ENCODE measurements around the gene SELENOH.
A peak's percentile ranks its signal among the peaks of the same experiment; 100 is the strongest.

Gene SELENOH

DNA sequence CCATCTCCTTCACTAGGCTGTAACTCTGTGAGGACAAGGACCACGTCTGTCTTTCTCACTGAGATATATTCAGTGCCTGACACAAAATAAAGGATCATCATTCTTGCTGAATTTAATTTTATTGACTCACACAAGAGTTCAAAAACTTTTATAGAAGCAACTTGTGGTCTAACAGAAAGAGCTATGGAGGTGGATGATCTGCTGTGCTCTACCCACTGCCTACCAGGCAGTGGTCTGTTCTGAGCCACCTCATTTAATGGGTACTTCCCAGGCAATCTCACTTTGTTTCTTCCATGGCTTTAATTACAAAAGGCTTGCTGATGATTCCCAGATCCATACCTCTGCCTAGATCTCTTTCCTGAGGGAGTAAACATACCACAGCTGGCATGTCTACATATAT, 5.6 kb downstream of the SELENOH start:
- DNase-seq (ENCODE audit: low spot score) = no peak

GRCh38 chr11:57751176-57751575, 9.9 kb downstream of the SELENOH start:
- DNase-seq (ENCODE audit: low spot score) = no peak

DNA sequence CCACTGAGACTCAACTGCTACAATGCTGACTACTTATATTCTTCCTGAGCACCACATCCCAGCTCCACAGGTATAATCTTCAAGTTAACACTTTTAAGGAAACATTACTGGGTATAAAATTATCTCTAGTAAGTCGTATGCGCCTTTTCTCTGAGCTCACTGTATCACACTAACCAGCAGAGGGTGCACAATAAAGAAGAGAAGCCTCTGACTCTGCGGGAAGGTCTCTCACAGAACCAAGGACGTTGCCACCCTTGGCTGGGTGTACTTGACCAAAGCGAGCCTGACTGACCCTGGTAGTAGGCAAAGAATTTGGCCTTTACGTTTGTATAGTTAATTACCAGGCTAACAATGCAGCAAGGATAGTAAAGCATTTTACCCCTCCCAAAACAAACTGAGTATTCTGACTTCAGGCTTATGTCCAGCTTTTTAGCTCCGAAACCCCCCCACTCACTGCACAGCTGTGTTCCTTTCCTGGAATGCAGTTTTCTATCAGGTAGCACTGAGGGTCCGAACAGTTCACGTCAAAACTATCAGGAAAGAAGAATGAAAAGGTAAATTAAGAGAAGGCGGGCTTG, 10.5 kb downstream of the SELENOH start, which contains the start of gene BTBD18:
Gene BTBD18, minus strand, starts transcription at position 144 of the 578 bp plus-strand sequence. CDS start 631 bp downstream, outside the sequence.
- DNase-seq (ENCODE audit: low spot score) = peak; percentile 8

DNA sequence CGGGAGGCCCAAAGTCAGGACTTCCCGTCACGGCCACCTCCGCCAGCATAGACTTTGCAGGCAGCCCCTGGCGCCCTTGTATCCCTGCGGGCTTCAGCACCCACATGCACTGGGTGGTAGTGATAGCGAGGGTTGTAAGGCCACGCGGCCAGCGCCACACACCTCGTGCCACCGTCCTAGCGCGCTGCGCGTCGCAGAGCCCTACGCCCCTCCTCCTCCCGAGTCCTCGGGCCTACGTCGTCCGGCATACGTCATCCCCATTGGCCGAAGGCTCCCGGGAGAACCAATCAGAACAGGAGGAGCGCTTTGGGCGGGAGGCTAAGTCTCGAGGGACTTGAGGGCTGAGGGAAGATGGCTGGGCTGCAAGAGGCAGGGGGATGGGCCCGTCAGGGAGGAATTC, 11.7 kb downstream of the SELENOH start:
- DNase-seq (ENCODE audit: low spot score) = no peak

- no peak for DNase-seq (ENCODE audit: low spot score)
Measured at GRCh38 chr11:57758174-57758573, 16.9 kb downstream of the SELENOH start.

DNA sequence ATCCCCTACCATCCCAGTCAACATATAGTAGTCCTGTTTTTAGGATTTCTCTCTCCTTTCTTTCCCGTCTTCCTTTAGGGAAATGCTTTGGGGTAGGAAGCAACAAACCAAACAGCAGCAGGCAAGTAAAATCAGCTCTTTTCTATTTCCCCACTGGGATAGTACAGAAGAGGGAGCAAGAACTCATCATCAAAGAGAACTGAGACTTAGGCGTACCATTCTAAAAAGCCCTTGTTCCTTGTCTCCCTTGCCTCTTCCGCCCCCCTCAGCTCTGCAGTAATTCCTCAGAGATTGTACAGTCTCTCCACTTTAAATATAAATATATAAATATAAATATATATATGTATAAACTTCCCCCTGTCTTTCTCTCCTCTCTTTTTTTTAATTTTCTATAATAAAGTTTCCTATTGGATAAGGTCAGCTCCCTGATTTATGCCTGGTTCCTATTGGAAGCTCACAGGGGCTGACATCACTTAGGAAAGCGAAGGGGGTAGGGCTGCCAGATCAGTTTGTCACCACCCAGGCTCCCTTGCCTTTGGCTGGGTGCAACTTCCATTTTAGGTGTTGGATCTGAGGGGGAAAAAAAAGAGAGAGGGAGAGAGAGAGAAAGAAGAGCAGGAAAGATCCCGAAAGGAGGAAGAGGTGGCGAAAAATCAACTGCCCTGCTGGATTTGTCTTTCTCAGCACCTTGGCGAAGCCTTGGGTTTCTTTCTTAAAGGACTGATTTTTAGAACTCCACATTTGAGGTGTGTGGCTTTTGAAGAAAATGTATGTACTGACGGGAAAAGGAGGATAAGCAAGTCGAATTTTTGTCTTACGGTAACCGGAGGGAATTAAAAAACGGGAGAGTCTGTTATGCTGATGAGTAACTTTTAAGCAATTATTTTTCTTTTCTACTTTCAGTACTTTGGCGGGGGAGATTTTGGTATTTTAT, 20.3 kb downstream of the SELENOH start, which contains the start of gene CTNND1:
Gene CTNND1, plus strand, starts transcription at position 502 of the 934 bp plus-strand sequence. CDS start 29,677 bp downstream, outside the sequence.
- no peak for DNase-seq (ENCODE audit: low spot score)

- no peak for DNase-seq (ENCODE audit: low spot score)
Measured at GRCh38 chr11:57762235-57762861, 21.1 kb downstream of the SELENOH start.

DNA sequence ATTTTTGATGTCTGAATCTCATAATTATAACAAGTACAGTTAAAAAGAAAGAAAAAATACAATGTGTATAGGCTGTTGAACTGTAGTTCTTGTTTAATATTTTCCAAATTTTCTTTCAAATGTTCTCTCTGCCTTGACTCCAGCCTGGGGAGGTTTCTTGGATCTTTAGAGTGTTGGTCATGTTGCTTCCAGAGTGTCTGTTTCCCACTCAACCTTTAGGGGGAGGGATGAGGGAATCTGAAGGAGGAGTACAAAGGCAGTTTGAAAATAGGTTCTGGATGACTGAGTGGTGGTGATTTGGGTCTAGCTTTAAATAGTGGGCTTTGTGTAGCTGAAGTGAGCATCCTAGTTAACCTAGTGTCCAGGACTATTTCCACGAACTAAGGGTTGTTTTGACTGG, 22.3 kb downstream of the SELENOH start:
- DNase-seq (ENCODE audit: low spot score) = no peak

DNA sequence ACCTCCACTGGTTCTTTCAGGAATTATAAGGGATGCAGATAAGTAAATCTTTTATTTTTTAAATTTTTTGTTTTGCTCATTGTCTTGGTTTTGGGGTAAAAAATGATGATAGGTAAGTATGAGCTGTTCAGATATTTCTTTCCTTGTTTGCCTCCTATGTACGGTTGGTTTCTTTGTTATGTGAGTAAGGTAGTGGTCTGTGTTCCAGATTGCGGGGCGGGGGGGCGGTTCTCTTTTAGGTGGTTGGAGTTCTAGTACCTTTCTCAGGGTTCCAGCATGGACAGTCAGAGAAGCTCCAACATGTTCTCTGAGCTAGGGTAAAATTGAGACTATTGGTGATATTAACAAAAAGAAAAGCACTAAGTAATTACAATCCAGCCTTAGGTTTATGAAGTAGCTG, 22.7 kb downstream of the SELENOH start:
- DNase-seq (ENCODE audit: low spot score) = no peak

GRCh38 chr11:57764566-57764965, 23.3 kb downstream of the SELENOH start:
- DNase-seq (ENCODE audit: low spot score) = no peak

GRCh38 chr11:57764972-57765371, 23.7 kb downstream of the SELENOH start:
- no peak for DNase-seq (ENCODE audit: low spot score)

DNA sequence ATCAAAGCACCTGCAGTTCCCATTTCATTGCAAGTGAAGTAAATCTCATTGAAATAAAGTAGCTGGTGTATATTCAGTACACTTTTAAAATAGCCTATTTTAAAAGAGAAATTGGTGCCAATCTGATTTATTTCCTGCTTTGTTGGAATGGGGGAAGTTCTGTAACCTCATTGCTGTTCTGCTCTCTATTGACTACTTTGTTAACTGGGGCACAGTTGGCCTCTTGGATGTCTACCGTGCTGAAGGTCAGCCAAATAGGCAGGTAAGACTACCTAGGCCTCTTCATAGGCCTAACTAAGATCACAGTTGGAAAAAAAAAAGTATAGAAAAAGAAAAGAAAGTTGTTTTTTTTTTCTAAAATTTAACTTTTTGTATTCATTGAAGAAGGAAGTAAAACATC, 29.5 kb downstream of the SELENOH start:
- no peak for DNase-seq (ENCODE audit: low spot score)

DNA sequence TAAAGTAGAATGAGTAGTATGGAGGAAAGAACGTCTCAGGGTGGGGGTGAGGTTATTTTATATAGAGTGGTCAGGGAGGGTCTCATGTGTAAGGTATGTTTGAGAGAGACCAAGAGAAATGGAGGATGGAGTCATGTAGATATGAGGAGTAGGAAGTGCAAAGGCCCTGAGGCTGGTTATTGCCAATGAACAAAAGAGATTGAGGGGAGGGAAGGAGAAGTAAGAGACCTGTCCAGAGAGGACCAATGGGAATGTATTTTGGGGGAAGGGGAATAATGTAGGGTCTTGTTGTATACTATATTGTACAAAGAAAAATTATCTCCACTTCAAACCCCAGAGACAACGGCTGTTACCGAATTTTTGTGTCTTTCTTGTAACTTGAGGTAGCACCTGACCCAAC, 30.1 kb downstream of the SELENOH start:
- no peak for DNase-seq (ENCODE audit: low spot score)

DNA sequence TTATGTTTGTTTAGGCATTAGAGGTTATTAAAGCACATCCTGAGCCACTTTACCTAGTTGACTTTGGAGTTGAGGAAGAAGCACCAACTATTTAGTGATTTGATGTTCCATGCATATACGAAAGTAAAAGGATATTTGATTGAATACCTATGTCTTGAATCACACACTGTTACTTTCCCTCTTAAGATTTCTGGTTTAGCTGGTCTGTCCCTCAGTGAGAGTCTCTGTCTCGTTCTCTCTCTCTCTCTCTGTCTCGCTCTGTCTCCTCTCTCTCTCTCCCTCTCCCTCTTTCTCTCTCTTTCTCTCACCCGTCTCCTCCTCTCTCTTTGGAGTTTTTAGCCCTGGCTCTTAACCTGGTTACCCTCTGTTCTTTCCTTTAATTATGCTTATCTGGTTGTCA, 31.3 kb downstream of the SELENOH start:
- no peak for DNase-seq (ENCODE audit: low spot score)

GRCh38 chr11:57773026-57773598, 31.8 kb downstream of the SELENOH start:
- DNase-seq (ENCODE audit: low spot score) = no peak

- no peak for DNase-seq (ENCODE audit: low spot score)
Measured at GRCh38 chr11:57775491-57775890, 34.2 kb downstream of the SELENOH start.

GRCh38 chr11:57776031-57776521, 34.8 kb downstream of the SELENOH start:
- DNase-seq (ENCODE audit: low spot score) = no peak

DNA sequence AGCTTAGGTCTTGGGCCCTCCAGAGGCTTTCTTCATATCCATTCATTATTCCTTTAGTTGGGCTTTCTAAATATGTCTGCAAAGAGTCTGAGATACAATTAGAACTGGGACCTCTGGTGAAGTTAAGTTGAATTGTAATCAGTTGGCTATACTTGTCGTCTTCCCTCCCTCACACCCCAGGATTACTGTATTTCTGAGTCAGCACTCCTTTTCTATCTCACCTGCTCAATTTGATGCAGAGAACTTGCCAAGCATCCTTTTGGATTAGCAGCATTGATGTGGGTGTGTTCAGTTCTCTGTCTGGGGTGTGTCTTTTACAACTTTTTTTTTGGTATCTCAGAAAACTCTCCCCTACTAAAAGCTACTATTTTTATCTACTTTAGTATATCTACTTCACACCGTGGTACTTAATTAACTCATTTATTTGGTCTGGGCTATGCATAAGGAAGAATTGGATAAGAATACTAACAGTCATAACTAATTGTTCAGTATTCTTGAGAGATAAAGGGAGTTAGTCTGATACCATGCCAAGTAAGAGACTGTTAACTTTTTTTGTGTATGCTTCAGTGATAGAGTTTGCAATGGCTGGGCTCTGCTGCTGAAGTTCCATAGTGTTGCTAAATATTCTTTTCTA, 35.4 kb downstream of the SELENOH start:
- no peak for DNase-seq (ENCODE audit: low spot score)

GRCh38 chr11:57777969-57778317, 36.7 kb downstream of the SELENOH start:
- DNase-seq (ENCODE audit: low spot score) = no peak

GRCh38 chr11:57778318-57779037, 37.2 kb downstream of the SELENOH start:
- DNase-seq (ENCODE audit: low spot score) = no peak

- no peak for DNase-seq (ENCODE audit: low spot score)
Measured at GRCh38 chr11:57779276-57779675, 38.0 kb downstream of the SELENOH start.
